Effector CD8-positive, alpha-beta T cell (primary cell): ENCODE measurements around the gene TBC1D23.
"Not testable (repeated sequence)": the region's sequence is repeated elsewhere in the genome, so short reads cannot be mapped to it uniquely, and the experiment has no call there.

ENCODE experiments used
- DNase-seq: peaks from one replicate; lab custom pipeline; 2025; lab: John Stamatoyannopoulos, UW

The TBC1D23 gene

GRCh38 chr3:100299016-100299415 is 38.2 kb downstream of the TBC1D23 start:
- no peak for DNase-seq

- DNase-seq, result no peak
Measured at GRCh38 chr3:100306695-100307094, 45.9 kb downstream of the TBC1D23 start.

- DNase-seq, result no peak
Measured at GRCh38 chr3:100310355-100310965, 49.7 kb downstream of the TBC1D23 start.

- no peak for DNase-seq
Measured at GRCh38 chr3:100311011-100311410, 50.2 kb downstream of the TBC1D23 start.

DNA sequence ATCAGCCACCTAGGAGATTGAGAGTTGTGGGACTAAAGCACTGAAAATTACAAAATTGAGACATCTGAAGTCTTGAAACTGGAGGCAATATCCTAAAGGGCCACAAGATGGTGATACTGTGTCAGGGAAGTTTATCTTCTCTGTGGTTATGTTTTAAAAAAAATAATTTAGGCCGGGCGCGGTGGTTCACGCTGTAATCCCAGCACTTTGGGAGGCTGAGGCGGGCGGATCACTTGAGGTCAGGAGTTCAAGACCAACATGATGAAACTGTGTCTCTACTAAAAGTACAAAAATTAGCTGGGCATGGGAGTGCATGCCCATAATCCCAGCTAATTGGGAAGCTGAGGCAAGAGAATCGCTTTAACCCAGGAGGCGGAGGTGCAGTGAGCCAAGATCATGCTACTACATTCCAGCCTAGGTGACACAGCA is 55.9 kb downstream of the TBC1D23 start:
- DNase-seq, result no peak

DNA sequence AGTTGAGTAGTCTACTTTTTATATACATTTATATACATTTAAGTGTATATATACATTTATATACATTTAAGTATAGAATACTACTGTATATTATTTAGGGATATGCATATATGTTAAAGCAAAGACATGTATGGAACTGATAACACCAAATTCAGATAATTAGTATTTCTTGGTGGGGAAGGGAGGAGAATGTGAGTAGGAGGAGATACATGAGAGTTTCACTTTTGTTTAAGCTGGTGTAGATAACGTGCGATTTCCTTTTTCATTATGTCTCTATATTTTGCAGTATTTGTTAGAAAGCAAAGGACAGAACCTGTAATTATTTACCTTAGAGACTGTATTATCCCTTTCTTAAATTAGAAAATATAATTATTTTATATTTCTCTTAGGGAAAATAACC is 57.1 kb downstream of the TBC1D23 start:
- no peak for DNase-seq

DNA sequence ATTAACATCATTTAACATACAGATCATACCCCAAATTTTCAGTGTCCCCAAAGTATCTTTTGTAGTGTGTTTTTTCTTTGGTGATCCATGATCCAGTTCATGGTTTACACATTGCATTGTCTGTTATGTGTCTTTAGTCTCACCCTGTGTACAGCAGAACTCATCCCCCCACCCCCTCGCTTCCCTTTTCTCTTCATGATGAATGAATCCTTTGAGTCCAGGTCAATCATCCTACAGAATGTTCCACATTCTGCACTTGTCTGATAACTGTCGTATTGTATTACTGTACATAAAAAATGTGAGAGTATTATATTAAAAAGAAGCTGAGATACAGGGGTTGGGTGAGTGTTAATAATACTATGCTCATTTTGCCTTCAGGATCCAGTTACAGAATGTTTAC is 59.2 kb downstream of the TBC1D23 start:
- DNase-seq, result no peak

- DNase-seq, result no peak
Measured at GRCh38 chr3:100324044-100324443, 63.3 kb downstream of the TBC1D23 start.

- no peak for DNase-seq
Measured at GRCh38 chr3:100325827-100326226, 65.0 kb downstream of the TBC1D23 start.

DNA sequence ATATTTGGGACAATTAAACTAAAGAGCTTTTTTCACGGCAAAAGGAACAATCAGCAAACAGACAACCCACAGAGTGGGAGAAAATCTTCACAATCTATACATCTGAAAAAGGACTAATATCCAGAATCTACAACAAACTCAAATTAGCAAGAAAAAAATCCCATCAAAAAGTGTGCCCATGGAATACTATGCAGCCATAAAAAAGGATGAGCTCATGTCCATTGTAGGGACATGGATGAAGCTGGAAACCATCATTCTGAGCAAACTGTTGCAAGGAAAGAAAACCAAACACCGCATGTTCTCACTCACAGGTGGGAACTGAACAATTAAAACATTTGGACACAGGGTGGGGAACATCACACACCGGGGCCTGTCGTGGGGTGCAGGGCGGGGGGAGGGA is 66.6 kb downstream of the TBC1D23 start:
- DNase-seq, result not testable (repeated sequence)

GRCh38 chr3:100329800-100330489 is 69.2 kb downstream of the TBC1D23 start:
- no peak for DNase-seq

DNA sequence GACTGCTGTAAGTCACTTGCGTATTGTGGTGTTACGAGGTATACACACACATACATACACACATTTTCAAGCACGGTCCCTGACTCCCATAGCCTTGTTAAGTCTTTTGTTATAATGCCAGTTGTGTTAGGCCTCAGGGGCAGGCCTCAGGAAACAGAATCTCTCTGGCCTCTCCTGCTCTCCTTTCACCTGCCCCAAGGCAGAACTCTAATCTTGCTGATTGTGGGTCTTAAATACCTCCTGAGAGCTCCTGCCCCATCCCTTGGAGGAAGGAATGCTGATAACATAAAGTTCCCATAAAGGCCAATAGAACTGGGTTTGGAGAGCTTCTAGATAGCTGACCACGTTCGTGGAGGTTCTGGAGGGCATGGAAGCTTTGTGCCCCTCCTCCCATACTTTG is 69.9 kb downstream of the TBC1D23 start:
- no peak for DNase-seq

GRCh38 chr3:100331660-100332059 is 70.9 kb downstream of the TBC1D23 start:
- no peak for DNase-seq

DNA sequence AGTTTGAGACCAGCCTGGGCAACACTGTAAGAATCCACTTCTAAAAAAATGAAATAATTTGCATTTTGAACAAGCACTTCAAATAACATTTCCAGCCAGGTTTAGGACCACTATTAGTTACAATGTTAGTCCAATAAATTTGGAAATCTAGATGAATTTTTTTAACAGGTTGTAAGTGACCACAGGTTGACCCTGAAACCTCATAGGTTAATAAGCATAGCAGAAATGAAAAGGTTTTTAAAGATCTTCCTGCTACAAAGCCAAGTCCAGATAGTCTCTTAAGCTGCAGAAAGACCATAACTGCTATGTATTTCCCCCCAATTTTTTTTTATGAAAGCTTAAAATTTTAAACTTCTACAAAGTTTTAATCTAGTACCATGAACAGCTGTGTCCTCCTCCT is 72.3 kb downstream of the TBC1D23 start:
- DNase-seq, result no peak

GRCh38 chr3:100333970-100334487 is 73.2 kb downstream of the TBC1D23 start:
- DNase-seq, result no peak

- peak; percentile 62 for DNase-seq
Measured at GRCh38 chr3:100334488-100335351, 73.9 kb downstream of the TBC1D23 start, which contains the start of gene NIT2. Gene NIT2 (plus strand): TSS chr3:100334757. CDS start chr3:100334792, 35 bp downstream.

GRCh38 chr3:100335434-100335833 is 74.6 kb downstream of the TBC1D23 start:
- DNase-seq, result no peak

- DNase-seq, result not testable (repeated sequence)
Measured at GRCh38 chr3:100336229-100336628, 75.4 kb downstream of the TBC1D23 start.

DNA sequence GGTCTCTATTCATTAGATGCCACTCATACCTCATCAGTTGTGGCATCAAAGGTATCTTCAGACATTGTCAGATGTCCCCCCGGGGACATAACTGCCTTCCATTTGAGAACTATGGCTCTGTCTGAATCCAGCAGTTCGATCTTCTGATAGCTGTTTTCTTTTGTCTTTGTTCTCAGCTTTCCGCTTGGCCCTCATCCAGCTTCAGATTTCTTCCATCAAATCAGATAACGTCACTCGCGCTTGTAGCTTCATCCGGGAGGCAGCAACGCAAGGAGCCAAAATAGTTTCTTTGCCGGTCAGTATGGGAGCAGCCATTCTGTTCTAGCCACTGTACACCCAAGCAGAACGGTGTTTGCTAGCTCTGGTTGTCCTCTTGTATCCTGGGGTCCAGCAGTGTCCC is 78.1 kb downstream of the TBC1D23 start:
- DNase-seq, result no peak

DNA sequence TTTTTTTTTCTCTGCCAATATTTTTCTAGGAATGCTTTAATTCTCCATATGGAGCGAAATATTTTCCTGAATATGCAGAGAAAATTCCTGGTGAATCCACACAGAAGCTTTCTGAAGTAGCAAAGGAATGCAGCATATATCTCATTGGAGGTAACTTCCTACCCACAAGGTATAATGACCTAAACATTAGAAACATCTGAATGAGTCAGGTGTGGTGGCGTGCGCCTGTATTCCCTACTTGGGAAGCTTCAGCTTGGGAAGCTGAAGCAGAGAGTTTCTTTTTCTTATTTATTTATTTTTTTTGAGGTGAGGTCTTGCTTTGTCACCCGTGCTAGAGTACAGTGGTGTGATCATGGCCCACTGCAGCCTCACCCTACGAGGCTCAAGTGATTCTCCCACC is 79.0 kb downstream of the TBC1D23 start:
- no peak for DNase-seq

GRCh38 chr3:100340527-100340926 is 79.7 kb downstream of the TBC1D23 start:
- DNase-seq, result no peak

DNA sequence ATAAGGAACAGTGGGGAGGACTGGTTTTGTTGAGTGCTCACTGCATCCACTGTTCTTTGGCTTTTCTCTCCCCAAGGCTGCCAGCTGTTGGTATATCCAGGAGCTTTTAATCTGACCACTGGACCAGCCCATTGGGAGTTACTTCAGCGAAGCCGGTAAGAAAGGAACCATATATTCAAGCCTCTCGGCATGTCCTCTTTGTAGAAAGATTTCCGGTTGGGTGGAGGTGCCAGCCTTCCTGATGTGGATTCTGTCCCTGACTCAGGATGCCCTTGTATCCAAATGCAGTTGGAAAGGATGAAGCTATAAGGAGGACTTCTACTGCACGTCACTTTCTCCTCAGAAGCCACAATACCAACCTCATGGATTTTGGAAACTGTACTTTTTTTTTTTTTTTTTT is 87.9 kb downstream of the TBC1D23 start:
- no peak for DNase-seq
